Adrenal gland (tissue), 5 donors: ENCODE results near the gene SMIM21.

Source experiments
- CTCF ChIP-seq, 6 experiments: fragments of 450-650 bp in 4 of 6; fragments of 200-600 bp in 2 of 6; sonication (generic) in 1 of 6; IDR thresholded peaks; 1 replicate in 5 of 6; 2 replicates in 1 of 6; pipeline versions ENCODE4 v1.5.1 to v1.8.0; 2016 to 2021; ENCODE audit warnings: antibody characterized with exemption in 6 of 6, mild to moderate bottlenecking in 2 of 6, moderate library complexity in 1 of 6
- POLR2A ChIP-seq, 2 donors: fragments of 450-650 bp; IDR thresholded peaks; one replicate each; pipeline ENCODE4 v1.6.1; 2017; ENCODE audit warnings: antibody characterized with exemption in 2 of 2, mild to moderate bottlenecking in 2 of 2, moderate library complexity in 1 of 2
- donor health status: DM: no; HTN: no; CAD: no.

DNA sequence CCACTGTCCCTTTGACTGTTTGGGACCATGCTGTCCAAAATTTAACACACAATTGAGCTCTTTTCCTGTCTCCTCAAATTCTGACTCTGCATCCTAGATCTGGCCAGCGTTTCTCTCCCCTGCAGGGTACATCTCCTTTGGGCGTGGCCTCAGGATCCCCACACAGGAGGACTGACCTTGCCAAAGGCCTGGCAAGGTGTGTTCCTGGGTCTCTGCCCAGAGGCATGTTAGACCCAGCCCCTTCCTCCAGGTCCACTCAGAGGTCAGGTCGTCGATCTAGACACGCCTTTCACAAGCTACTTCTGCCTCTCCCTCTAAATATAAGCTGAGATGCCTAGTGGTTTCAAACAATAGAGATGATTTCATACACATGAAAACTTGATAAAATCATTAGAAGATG is 45.4 kb upstream of the SMIM21 start:
- TF ChIP-seq POLR2A (IDR thresholded peaks at IDR 0.05) (no peak), CTCF (IDR thresholded peaks at IDR 0.05) (no peak)
